Ammon's horn (tissue), 1 donor: ENCODE data around the gene PLA2G5.

Source experiments
- DNase-seq: peaks from one replicate; pipeline ENCODE4 v3.0.0-alpha.2; 2016; ENCODE audit warnings: low spot score

PLA2G5 gene

DNA sequence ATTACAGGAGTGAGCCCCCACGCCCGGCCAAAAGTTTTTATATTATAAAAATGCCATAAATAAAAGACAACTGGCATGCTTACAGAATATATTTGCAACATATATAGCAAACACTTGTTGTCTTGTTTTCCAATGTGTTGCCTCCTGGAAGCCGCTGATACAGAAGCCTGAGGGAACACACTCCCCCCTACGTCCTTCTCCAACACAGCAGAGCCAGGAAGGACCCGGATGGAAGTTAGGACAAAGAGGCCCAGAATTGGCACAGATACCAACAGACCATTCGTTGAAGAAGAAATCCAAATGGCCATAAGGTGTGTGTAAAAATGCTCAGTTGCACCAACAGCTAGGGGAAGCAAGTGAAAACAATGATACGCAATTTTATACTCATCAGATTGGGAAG is 1.3 kb upstream of the PLA2G5 start:
- no peak for DNase-seq

DNA sequence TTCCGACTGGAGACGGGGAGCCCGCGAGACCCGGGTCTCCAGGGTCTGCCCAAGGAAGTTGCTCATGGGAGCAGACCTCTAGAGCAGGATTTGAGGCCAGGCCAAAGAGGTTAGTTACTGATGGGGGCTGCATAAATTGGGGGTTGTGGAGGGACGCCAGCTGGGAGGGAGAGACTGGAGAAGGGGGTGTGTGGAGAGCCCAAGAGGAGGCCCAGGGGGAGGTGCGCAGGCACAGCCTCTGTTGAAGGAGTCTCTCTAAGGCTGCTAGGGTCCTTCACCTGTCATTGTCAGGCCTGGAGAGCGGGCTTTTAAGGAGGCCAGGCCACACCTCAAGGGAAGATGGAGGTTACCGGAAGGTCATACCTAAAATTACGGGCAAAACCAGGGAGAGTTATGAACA is 363 bp downstream of the PLA2G5 start:
- DNase-seq, result no peak

DNA sequence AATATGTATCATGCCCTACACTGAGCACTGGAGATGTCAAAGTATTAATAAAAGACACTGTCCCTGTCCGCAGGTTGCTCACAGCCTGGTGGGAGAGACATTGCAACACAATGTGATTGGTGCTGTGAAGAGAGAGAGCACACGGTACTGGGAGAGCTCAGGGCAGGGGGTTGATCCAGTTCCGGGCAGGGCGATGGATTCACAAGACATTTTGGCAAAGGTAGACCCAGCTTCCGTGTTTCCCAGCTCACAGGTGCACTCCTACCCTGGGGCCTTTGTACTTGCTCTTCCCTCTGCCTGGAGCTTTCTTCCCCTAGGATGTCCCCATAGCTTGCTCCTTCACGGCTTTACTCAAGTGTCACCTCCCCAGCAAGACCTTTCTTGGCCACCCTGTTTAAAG is 1.4 kb downstream of the PLA2G5 start:
- DNase-seq, result no peak

DNA sequence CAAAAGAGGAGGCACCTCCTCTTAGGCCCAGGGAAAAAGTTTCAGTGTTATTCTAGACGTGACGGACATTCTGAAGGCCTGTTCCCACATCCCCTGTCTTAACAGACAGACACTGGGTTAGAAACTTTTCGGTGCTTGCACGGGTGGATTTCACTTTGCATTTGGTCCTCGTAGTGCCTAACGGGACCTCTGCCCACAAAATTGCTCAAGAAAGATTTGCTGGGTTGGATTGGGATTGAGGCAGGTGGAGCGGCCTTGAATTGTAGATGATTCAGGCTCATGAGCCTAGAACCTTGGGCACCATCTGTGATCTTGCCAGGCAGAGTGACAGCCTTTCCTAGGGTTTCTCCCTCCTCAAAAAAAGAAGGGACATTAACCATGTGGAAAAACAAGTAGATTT is 2.8 kb downstream of the PLA2G5 start:
- DNase-seq, result no peak

DNA sequence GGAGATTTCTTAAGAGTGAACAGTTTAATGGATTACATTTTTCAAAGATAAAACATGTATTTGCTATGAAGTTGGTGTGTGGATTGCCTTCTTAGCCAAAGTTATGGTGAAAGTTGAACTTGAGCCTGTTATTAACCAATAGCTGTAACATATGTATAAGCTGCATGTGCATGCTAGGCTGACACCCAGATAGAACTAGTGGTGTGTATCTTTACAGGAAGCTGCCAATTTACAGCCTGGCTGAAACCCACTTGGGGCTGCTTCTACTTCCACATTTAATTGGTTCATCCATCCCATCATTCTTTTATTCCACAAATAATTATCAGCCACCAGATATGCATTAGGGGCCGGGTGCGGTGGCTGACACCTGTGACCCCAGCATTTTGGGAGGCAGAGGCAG is 3.3 kb downstream of the PLA2G5 start:
- no peak for DNase-seq

DNA sequence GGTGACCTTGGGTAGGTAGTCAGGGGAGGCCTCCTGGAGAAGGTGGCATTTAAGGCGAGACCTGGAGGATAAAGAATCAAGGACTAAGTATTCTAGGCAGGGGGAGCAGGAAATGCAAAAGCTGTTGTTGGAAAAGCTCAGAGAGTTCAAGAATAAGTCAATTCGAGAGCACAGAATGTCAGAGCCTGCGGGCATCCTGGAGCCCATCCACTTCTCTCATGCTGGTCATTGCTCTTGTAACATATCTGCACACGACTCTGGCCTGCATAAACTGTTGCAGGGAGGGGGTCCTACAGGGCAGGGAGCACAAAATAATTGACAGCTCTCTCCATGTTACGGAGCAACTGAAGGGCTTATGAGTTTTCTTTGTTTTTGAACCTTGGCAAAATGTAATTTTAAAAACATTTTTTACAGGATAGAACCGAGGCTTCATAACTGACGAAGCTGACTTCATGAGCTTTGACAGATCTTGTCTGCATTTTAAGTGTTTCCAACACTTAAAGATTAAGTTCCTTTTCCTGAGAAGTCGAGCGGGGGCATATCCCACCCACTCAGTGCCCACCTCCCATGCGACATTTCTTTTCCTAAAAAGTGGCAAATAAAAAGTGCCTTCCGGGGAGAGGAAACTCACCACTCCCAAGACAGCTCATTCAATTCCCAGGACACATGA is 4.2 kb downstream of the PLA2G5 start:
- no peak for DNase-seq

DNA sequence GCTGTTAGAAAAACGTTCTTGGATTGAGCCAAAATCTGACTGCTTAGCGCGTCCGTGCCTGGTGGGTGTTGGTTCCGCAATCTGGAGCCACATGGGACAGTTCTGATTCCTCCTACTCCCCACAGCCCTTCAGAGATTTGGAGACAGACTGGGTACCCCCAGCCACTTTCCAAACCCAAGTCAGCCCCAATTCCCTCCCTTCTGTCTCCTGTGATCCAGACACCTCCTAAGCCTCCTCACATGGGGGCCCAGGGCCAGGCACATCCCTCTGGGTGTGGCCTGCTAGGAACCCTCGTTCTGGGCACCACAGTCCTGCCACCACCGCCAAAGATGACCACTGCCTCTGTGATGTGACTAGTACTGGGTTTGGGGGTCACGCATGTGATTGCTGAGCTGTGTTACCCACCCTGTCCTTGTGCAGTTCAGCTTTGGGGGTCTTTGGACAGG is 4.8 kb downstream of the PLA2G5 start:
- DNase-seq, result no peak

DNA sequence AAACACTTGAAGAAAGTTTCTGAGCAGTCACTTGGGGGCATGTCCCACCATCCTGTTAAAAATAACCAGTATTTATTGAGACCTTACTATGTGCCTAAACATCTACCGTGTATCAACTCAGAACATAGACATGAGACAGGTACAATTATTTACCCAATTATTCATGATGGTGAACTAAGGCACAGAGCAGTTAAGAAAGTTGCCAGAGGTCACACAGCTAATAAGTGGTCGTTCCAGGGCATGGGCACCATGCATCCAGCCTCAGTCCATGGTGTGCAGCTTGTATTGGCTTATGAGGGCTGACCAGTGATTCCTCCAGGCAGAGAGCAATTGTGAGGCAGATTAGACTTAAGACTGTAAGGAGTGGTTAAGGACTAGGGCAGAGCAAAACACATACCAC is 5.4 kb downstream of the PLA2G5 start:
- DNase-seq, result no peak

DNA sequence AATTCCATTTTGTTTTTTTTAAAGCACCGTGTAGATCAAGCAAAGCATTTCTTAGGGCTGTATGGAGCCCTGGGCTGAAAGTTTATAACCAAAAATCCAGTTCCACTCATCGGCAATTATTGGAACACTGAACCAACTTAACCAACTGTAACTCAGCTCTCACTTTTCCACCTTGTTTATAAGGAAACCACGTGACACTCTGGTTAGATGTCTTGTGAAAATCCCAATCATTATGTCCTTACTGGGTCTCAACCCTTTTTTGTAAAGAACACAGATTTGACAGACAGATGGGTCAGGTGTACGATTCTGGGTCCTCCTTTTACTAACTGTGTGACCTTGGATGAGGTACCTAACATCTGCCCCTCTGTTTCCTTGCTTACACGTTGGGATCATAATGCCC is 6.2 kb downstream of the PLA2G5 start:
- DNase-seq, result no peak

DNA sequence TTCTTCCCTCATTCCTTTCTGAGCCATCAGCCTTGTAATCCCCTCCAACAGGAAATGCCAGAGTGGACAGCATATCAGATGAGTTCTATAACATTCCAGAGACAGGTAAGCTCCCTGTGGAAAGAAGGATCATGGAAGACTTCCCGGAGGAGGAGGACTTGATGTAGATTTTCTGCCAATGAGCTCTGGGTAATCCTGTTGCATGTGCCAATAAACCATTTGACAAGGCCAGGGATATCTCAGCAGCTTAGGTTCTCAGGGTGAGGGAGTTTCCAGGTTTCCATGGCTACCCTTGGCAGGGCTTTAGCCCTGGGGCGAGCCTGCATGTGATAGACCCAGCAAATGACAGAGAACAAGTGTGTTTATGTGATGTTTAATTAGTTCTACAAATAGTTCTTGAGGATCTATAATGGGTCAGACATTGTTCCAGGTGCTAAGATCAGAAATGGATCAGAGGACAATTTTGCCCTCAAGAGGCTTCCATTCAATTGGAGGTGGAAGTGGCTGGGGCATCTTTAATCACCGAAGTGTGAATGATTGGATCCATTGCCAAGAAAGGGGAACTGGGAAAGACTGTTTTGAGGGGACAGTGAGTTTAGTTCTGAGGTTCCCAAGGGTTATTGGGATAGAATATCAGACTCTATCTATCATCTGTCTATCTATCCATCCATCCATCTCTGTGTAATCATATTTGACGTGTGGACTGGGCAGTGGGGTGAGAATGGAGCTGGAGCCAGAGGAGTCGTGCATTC is 6.9 kb downstream of the PLA2G5 start:
- DNase-seq, result no peak

DNA sequence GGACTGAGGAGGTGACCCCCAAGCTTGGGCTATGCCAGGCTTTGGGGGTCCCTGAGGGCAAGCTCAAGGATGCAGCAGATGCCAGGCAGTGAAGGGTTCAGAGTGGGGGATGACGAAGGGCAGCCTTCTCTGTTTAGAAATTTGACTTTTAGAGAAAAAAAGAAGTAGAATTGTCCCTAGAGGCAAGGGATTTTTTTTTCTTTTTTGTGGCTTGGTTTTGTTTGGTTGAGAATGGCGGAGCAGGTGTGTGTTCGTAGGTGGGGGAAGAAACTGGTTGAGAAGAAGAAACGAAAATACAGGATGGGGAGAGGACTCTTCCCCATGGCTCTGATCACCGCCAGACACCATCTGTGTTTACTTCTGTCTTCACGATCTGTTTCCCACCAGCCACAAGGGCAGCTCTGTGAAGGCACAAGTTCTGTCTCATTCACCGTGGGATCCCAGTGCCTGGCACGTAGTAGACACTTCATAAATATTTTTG is 8.2 kb downstream of the PLA2G5 start:
- no peak for DNase-seq

DNA sequence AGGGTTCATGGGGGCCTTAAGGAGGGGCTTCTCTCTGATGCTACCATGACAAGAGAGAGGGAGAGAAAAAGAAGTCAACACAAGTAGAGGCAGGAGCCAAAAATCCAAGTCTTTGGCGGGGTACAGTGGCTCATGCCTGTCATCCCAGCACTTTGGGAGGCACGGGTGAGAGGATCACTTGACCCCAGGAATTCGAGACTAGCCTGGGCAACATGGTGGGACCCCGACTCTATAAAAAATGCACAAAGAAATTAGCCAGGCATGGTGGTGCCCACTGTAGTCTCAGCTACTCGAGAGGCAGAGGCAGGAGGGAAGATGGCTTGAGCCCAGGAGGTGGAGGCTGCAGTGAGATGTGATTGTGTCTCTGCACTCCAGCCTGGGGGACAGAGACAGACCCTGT is 8.7 kb downstream of the PLA2G5 start:
- no peak for DNase-seq

DNA sequence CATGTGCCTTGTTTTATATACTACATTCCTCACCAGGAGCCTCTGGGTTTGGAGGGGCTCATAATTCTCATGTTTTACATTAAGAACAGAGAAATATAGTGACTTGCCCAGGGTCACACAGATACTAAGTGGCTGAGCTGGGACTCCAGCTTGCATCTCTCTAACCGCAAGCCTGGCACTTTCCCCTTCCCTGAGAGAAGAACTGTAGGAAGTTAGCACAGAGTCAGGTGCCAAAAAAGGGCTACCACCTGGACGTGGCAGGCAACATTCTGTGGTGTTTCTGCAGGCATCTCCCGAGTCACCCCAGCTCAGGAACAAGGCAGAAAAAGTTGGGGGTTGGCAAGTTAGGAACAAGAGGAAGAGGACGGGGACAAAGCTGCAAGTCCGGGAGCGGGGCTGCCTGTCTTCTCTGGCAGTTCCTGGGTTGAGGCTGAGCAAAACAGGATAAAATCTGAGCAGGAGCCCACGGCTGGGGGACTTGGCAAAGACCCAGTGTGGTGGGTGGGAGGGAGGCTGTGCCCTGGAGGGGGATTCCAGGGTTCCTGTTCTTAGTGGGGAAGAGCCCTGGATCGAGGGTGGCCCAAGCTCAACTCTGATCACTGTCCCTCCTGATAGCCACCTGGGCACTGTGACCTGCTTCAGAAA is 9.8 kb downstream of the PLA2G5 start:
- no peak for DNase-seq

DNA sequence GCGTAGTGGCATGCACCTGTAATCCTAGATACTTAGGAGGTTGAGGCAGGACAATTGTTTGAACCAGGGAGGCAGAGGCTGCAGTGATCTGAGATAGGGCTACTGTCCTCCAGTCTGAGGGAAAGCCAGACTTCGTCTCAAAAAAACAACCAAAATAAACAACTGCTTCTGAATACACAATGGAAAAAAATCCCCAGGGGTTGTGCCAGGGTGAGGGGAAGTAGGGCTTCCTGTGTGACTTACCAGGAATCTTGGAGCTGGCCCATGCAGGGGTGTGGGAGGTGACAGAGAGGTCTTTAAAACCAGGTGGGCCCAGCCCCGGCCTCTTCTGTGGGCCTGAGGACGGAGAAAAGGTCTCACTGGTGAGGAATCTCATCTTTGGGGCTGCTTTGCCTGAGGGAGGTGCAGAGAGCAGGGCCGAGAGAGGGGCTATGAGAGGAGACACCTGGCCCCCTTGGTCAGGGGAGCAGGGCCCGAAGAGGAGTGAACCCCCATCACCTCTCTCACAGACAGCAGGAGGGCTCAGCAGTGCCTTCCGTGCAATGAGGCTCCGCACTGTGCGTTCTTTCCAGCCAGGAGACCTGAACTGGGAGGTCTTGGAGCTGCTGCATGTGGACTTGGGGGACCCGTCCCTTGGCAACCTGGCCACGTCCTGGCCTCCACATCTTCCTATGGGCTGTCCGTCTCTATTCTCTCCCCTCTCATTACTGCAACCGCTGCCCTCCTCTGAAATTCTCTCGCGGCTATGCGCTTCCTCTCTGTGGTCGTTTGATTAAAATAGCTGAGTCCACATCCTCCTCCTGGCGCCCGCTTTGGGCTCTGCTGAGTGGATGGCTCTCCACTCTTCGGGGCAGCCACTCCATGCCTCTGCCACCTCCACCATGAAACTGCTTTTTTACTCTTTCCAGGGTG is 10.7 kb downstream of the PLA2G5 start:
- peak; percentile 17 for DNase-seq

DNA sequence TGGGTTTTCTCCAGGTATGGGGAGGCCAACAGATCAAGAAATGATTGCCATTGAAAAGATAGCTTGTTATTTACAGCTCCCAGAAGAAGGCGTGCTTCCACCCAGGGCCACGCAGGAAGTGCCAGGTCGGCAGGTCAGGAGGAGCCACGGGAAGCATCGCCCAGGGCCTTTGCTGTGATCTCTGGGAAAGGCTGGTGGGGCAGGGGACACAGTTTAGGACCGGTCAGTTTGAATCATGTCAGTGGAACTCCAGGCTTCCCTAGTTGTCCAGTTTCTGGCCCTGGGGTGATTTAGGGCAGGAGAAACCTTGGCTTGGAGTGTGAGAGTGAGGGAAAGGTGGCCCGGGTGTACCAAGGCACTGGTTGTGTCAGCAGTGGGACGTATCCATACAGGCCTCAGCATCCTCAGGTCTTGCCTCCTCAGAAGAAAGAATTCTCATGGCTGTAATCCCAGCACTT is 11.4 kb downstream of the PLA2G5 start:
- DNase-seq, result no peak

DNA sequence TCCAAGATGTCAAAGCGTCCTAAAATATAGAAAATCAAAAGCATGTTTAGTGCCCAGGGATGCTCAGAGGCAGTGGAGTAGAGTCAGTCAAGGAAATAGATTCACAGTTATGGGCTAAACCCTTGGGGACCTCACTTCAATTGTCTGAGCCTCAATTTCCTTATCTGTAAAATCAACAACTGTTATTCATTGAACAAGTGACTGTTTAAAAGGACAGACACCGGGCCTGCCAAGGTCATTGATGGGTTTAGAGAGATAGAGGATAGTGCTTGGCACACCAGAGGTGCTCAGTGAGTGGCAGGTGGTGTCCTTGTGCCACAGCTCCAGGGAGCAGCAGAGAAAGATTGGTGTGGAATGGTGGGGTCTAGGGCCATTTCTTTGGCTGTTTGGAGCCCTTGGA is 12.8 kb downstream of the PLA2G5 start:
- no peak for DNase-seq

DNA sequence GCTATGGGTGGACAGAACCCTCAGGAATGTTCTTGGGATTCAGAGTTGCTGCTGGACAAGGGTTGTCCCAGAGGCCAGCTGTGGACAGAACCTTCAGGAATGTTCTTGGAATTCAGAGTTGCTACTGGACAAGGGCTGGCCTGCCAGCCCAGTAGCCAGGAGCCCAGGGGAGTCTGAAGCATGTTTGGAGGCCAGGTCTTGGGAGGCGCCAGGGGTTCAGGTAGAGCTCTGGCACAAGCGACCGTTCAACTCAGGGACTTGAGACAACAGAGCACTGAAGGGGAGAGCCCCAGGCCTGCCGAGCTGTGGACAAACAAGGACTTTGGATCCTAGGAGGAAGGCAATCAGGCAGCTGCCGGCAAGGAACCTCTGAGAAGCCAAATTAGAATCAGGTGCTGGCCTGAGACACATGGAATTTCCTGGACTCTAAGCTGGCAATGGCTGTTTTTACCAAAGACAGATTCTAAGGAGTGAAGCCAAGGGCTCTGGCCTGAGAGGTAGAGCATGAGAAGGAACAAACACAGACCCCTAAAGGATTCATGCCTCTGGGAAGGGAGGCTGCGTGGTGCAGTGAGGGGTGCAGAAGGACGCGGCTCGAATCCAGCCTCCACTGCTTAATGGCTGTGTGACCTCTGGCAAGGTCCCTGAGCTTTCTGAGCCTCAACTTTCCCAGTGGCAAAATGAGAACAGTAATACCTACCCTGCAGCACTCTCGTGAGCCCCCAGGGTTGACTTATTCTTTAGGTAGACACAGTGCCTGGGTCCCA is 13.4 kb downstream of the PLA2G5 start:
- no peak for DNase-seq

DNA sequence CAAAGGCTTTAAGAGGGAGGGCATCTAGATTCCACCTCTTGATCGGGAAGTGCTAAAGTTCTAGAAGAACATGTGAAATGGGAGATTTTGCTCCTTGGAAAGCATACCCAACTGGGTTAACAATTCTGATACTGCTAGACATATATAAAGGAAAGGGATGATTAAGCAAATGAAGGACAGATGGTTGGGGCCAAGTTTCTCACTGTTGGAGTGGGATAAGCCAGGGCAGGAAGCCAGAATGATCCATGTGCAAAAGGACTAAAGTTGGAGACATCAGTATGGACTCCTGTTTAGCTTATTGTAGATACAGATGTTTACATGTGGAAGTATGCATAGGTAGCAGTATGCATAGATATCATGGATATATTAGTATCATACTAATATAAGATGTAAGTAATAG is 16.8 kb downstream of the PLA2G5 start:
- DNase-seq, result no peak

DNA sequence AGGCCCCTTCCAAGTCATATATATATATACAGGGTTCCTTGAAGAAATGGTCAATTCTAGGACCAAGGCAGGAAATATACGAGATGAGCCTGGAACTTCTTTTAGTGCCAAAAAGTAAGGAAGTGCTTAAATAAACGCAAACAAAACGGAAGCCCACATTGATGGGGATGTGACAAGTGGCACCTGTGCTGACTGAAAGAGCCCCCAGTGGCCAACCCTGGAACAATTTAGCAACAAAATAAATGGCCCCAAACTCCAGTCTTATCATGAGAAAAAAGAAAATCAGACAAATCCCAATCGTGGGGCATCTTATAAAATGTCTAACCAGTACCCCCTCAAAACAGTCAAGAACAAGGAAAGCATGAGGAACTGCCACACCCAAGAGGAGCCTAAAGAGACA is 17.7 kb downstream of the PLA2G5 start:
- no peak for DNase-seq

DNA sequence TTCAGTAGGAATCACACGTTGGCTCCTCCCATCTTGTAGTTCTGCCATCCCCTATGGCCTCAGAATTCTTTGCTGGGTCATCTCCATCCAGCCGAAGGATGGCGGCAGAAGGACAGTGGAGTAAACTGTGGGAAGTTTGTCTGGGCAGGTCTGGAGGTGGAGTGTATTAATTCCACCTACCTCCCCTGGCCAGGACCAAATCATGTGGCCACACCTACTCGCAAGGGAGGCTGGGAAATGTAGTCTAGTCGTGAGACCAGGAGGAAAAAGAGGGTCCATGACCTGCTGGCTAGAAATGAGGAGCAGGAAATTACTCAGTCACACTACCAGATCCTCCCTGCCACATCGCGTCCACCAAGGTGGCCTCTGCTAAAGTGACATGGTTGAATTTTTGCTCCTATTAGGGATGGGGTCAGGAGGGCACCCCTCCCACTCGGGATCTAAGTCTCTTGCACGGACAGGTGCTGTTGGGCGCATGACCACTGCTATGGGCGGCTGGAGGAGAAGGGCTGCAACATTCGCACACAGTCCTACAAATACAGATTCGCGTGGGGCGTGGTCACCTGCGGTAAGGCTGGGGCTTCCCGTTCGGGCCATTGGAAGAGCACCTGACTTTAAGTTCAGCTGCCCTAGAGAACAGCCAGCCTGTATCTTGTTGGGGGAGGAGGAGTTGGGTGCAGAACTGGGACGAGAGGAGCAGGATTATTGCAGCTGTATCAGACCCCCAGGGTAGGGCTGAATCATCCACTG is 19.5 kb downstream of the PLA2G5 start:
- DNase-seq, result no peak

DNA sequence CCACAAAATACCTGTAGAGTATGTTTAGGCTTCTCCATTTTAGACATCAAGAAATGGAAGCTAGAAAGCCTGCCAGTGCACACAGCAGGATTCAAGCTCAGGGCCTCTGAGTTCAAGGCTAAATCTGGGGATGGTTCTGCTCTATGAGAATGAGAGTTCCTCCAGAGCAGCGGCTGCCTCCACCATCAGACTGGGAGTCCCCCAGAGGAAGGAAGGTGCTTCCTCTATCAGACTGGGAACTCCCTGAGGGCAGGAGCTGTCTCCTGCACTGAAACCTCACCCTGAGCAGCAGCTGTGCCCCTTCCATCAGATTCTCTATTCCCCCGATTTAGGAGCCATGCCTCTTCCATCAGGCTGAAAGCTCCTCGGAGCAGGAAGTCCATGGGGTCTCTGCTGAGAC is 20.1 kb downstream of the PLA2G5 start:
- no peak for DNase-seq
